GM21529 (cell line): ENCODE measurements around the gene PTPN3.
A peak's percentile ranks its signal among the peaks of the same experiment; 100 is the strongest.

Source experiments
- ATAC-seq: cut with Tn5 transposase; IDR thresholded peaks from one replicate; pipeline ENCODE4 v1.9.1; 2021; ENCODE audit not compliant: unreplicated experiment

Gene PTPN3

GRCh38 chr9:109453210-109453842 lies 44.8 kb downstream of the PTPN3 start:
- ATAC-seq = no peak

- no peak for ATAC-seq
These were observed 45.3 kb downstream of the PTPN3 start for GRCh38 chr9:109452761-109453160.

GRCh38 chr9:109451311-109452025 lies 46.6 kb downstream of the PTPN3 start:
- ATAC-seq = no peak

- ATAC-seq = no peak
These were observed 47.8 kb downstream of the PTPN3 start for GRCh38 chr9:109450346-109450745.

- no peak for ATAC-seq
These were observed 48.9 kb downstream of the PTPN3 start for GRCh38 chr9:109449036-109449798.

GRCh38 chr9:109448223-109448622 lies 49.9 kb downstream of the PTPN3 start:
- ATAC-seq = no peak

- ATAC-seq = no peak
These were observed 50.6 kb downstream of the PTPN3 start for GRCh38 chr9:109447329-109448076.

GRCh38 chr9:109444771-109445320 lies 53.3 kb downstream of the PTPN3 start:
- ATAC-seq = no peak

GRCh38 chr9:109442716-109443115 lies 55.4 kb downstream of the PTPN3 start:
- no peak for ATAC-seq

GRCh38 chr9:109441296-109441695 lies 56.8 kb downstream of the PTPN3 start:
- ATAC-seq = no peak

GRCh38 chr9:109440797-109441287 lies 57.3 kb downstream of the PTPN3 start:
- peak; percentile 96 for ATAC-seq

GRCh38 chr9:109440117-109440515 lies 58.0 kb downstream of the PTPN3 start:
- peak; percentile 30 for ATAC-seq

GRCh38 chr9:109439378-109440116 lies 58.6 kb downstream of the PTPN3 start:
- no peak for ATAC-seq

- ATAC-seq = no peak
These were observed 60.8 kb downstream of the PTPN3 start for GRCh38 chr9:109437286-109437685.

GRCh38 chr9:109436071-109436470 lies 62.0 kb downstream of the PTPN3 start:
- no peak for ATAC-seq

- no peak for ATAC-seq
These were observed 64.6 kb downstream of the PTPN3 start for GRCh38 chr9:109433476-109433875.

GRCh38 chr9:109430231-109430630 lies 67.9 kb downstream of the PTPN3 start:
- no peak for ATAC-seq

- ATAC-seq = no peak
These were observed 69.3 kb downstream of the PTPN3 start for GRCh38 chr9:109428854-109429253.

- no peak for ATAC-seq
These were observed 70.2 kb downstream of the PTPN3 start for GRCh38 chr9:109427886-109428285.
